Panc1 (cell line): ENCODE measurements around the gene ADAMTS14. TPM values are rescaled to one million over a fixed set of nuclear protein-coding genes. Genes with fewer than 3 reads are reported as not detected.

Experiments
- ATAC-seq: fragments of 200-7000 bp; cut with Tn5 transposase; 2 replicates; pipeline ENCODE4 v1.9.1; 2020; ENCODE audit warnings: mild to moderate bottlenecking, moderate library complexity
- BruUV-seq: library from RNA; stranded (reverse); fragments of 400-500 nt; replicated peaks from 2 replicates; lab custom pipeline; 2021; lab: Mats Ljungman, UMichigan
- CTCF ChIA-PET: fragments of 300-600 bp; sonication (Branson Sonifier 250); formaldehyde crosslinking; loops from one replicate; lab custom pipeline; 2022; ENCODE audit warnings: antibody characterized with exemption; lab: Charles Lee
- POLR2A ChIA-PET: fragments of 300-600 bp; sonication (Branson Sonifier 250); formaldehyde crosslinking; loops from one replicate; lab custom pipeline; 2022; ENCODE audit warnings: antibody characterized with exemption; lab: Charles Lee
- DNase-seq: peaks from one replicate; pipeline ENCODE4 v3.0.0-alpha.2; 2010; ENCODE audit warnings: low read depth, low spot score
- H3K27ac ChIP-seq: 2 replicates; pipeline ENCODE4 v1.5.1; 2011; ENCODE audit warnings: mild to moderate bottlenecking, low read length, inconsistent platforms
- H3K27me3 ChIP-seq: fragments of 200-500 bp; sonication (Bioruptor generic); 2 replicates; pipeline ENCODE4 v1.6.0; 2014; ENCODE audit warnings: low read length, inconsistent platforms; ENCODE audit not compliant: control insufficient read depth, insufficient read depth
- H3K36me3 ChIP-seq: fragments of 200-500 bp; sonication (Bioruptor generic); 2 replicates; pipeline ENCODE4 v1.5.1; 2014; ENCODE audit warnings: inconsistent platforms, mild to moderate bottlenecking, low read length, moderate library complexity; ENCODE audit not compliant: control insufficient read depth, insufficient read depth
- H3K4me1 ChIP-seq: 2 replicates; pipeline ENCODE4 v1.5.1; 2011; ENCODE audit warnings: inconsistent platforms, mild to moderate bottlenecking, low read length, moderate library complexity; ENCODE audit not compliant: control insufficient read depth, insufficient read depth
- H3K4me3 ChIP-seq, 2 experiments: 2 replicates each; pipeline ENCODE4 v1.5.1; 2011 to 2012; ENCODE audit warnings: low read depth in 2 of 2, low read length in 2 of 2, mild to moderate bottlenecking in 2 of 2, inconsistent platforms in 1 of 2, moderate library complexity in 1 of 2
- H3K9me3 ChIP-seq: fragments of 200-500 bp; sonication (Bioruptor generic); 2 replicates; pipeline ENCODE4 v1.5.1; 2014; ENCODE audit warnings: low read depth, mild to moderate bottlenecking, inconsistent platforms, low read length, moderate library complexity; ENCODE audit not compliant: control insufficient read depth, insufficient read depth
- CTCF ChIP-seq: fragments of 450-650 bp; IDR thresholded peaks from 2 replicates; pipeline ENCODE4 v1.5.1; 2017; ENCODE audit warnings: mild to moderate bottlenecking
- POLR2AphosphoS5 ChIP-seq: IDR thresholded peaks from 2 replicates; pipeline ENCODE4 v1.6.1; 2012; ENCODE audit warnings: mild to moderate bottlenecking, low read depth, low read length, moderate library complexity
- REST ChIP-seq, 2 experiments: IDR thresholded peaks; 2 replicates each; pipeline ENCODE4 v1.6.1; 2011 to 2012; ENCODE audit warnings: low read depth in 2 of 2, control low read depth in 1 of 2, low read length in 1 of 2, mild to moderate bottlenecking in 1 of 2, moderate library complexity in 1 of 2; ENCODE audit not compliant: insufficient read depth in 1 of 2
- SIN3A ChIP-seq: IDR thresholded peaks from 2 replicates; pipeline ENCODE4 v1.6.1; 2012; ENCODE audit warnings: low read depth, mild to moderate bottlenecking, low read length, moderate library complexity, borderline replicate concordance; ENCODE audit not compliant: insufficient read depth
- TCF7L2 ChIP-seq: IDR thresholded peaks from 2 replicates; pipeline ENCODE4 v1.6.1; 2011; ENCODE audit warnings: mild to moderate bottlenecking, low read depth, low read length, inconsistent platforms
- in situ Hi-C: cut with HindIII; loops from 2 replicates; pipeline ENCODE4 v1.10.0; 2016; ENCODE audit warnings: low sequenced_read_pairs, low pct_unique_long_range_greater_than_20kb
- intact Hi-C: fragments of 100-400 bp; cut with micrococcal nuclease; formaldehyde crosslinking; loops from one replicate; pipeline ENCODE4 v1.10.0; 2022; ENCODE audit not compliant: unreplicated experiment
- total RNA-seq: library from RNA; stranded (reverse); gene quantifications from one replicate; pipeline ENCODE4 v1.2.1, GENCODE V29; 2021; ENCODE audit not compliant: unreplicated experiment

ADAMTS14 gene
- total RNA-seq, 1 experiment from 2014 or later: 0.67 TPM

- TF ChIP-seq CTCF (no peak), SIN3A (no peak), REST (IDR thresholded peaks at IDR 0.05; ENCODE audit: insufficient read depth in 1 of 2, low read depth in 2 of 2, low read length in 1 of 2) (no peak), TCF7L2 (no peak), POLR2AphosphoS5 (no peak)
- Histone ChIP-seq H3K27me3 (peaks cover 24% of the 10 kb centered on the region), H3K4me1 (no peaks in the 10 kb centered on the region), H3K27ac (no peak overlapping the region), H3K36me3 (no peaks in the 10 kb centered on the region), H3K4me3 (no peak overlapping the region), H3K9me3 (no peaks in the 10 kb centered on the region)
- in situ Hi-C loops (no loop called here), intact Hi-C loops (no loop called here)
- ChIA-PET CTCF (no interaction called here), POLR2A (no interaction called here)
- BruUV-seq: no TSS peak
- DNase-seq (no peak), ATAC-seq (no peak)
These were observed 112.2 kb downstream of the ADAMTS14 start for GRCh38 chr10:70784471-70784870.

- in situ Hi-C loops: no loop called here
- intact Hi-C loops: no loop called here
- Histone ChIP-seq H3K36me3 (no peaks in the 10 kb centered on the region), H3K4me1 (no peaks in the 10 kb centered on the region), H3K4me3 (no peak within 1 kb of the TSS), H3K9me3 (no peaks in the 10 kb centered on the region), H3K27me3 (peaks cover 24% of the 10 kb centered on the region), H3K27ac (no peak within 1 kb of the TSS)
- ChIA-PET CTCF (no interaction called here), POLR2A (no interaction called here)
- TF ChIP-seq TCF7L2 (no peak), SIN3A (no peak), POLR2AphosphoS5 (no peak), CTCF (no peak), REST (IDR thresholded peaks at IDR 0.05; ENCODE audit: insufficient read depth in 1 of 2, low read depth in 2 of 2, low read length in 1 of 2) (no peak)
- no TSS peak for BruUV-seq
- DNase-seq: no peak
- peak; percentile 30; the same call in 1 of the 2 replicates for ATAC-seq
These were observed 112.9 kb downstream of the ADAMTS14 start, which contains the start of gene TBATA for GRCh38 chr10:70785190-70785589. TBATA (minus strand) TSS chr10:70785377; CDS start chr10:70783379, 1,998 bp downstream.
